NB4 (cell line): ENCODE data around the gene YWHAQ.

Experiments used
- DNase-seq: peaks from one replicate; pipeline ENCODE4 v3.0.0; 2010; ENCODE audit warnings: low read depth
- H3K4me3 ChIP-seq: one replicate; pipeline ENCODE4 v1.5.1; 2011; ENCODE audit warnings: mild to moderate bottlenecking, low read depth, low read length, moderate library complexity
- CTCF ChIP-seq: IDR thresholded peaks from one replicate; pipeline ENCODE4 v1.5.1; 2012; ENCODE audit warnings: low read depth, low read length
- MYC ChIP-seq: IDR thresholded peaks from 2 replicates; pipeline ENCODE4 v1.6.1; 2011; ENCODE audit warnings: low read depth, low read length
- POLR2A ChIP-seq: IDR thresholded peaks from 2 replicates; pipeline ENCODE4 v1.6.1; 2011; ENCODE audit warnings: mild to moderate bottlenecking; ENCODE audit not compliant: insufficient read length; ENCODE audit errors: extremely low read depth
- TF ChIP-seq, protein P1 (sequence below): IDR thresholded peaks from 2 replicates; pipeline ENCODE4 v1.6.1; 2011; ENCODE audit warnings: low read depth, low read length

Gene YWHAQ

GRCh38 chr2:9653485-9654271, 22.9 kb upstream of the YWHAQ start:
- H3K4me3 ChIP-seq: no peak overlapping the region
- no peak for TF ChIP-seq POLR2A
- TF ChIP-seq, protein P1, sequence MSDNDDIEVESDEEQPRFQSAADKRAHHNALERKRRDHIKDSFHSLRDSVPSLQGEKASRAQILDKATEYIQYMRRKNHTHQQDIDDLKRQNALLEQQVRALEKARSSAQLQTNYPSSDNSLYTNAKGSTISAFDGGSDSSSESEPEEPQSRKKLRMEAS: no peak
- TF ChIP-seq MYC: no peak
- TF ChIP-seq CTCF: no peak
- no peak for DNase-seq

DNA sequence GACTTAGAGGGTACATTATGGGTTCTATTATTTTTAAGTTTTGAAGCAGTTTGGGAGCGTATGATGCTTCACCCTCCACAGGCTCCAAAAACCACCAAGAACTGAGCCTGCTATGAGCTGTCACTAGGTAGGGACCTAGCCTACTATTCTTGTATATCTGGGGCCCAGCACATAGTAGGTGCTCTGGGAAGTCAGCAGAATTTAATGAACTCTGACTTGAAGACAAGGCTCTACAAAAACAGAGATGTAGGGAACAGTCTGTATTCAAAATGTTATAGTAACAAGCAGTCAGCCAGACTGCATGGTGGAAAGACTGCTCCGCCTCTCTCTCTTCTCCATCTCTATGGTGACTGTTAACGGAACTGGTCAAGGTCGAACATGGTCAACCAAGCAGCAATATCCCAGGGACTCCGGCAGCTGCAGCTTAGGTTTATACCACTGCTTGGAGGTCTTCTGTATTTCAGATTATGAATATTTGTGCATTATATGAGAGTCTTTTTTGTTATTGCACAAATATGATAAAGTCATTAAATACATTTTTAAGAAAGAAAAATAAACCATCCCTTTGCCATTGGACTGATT, 22.2 kb upstream of the YWHAQ start:
- no peak for DNase-seq
- H3K4me3 ChIP-seq: no peak overlapping the region
- TF ChIP-seq POLR2A (no peak), MYC (no peak), CTCF (no peak)
- TF ChIP-seq, protein P1: no peak

- no peak for TF ChIP-seq POLR2A
- no peak for TF ChIP-seq CTCF
- TF ChIP-seq MYC: no peak
- TF ChIP-seq, protein P1: no peak
- no peak for DNase-seq
- H3K4me3 ChIP-seq: no peak overlapping the region
Measured at GRCh38 chr2:9652267-9652666, 21.5 kb upstream of the YWHAQ start.

- TF ChIP-seq, protein P1: no peak
- TF ChIP-seq POLR2A: no peak
- TF ChIP-seq CTCF: no peak
- H3K4me3 ChIP-seq: no peak overlapping the region
- no peak for DNase-seq
Measured at GRCh38 chr2:9650119-9650821, 19.5 kb upstream of the YWHAQ start.

- no peak for DNase-seq
- TF ChIP-seq MYC: no peak
- TF ChIP-seq, protein P1: no peak
- no peak for TF ChIP-seq POLR2A
- TF ChIP-seq CTCF: no peak
- no peak overlapping the region for H3K4me3 ChIP-seq
Measured at GRCh38 chr2:9649261-9649660, 18.5 kb upstream of the YWHAQ start.
